VCaP (cell line): ENCODE data around the gene ABTB2.

ENCODE experiments used
- H3K27ac ChIP-seq: fragments of 450-650 bp; 2 replicates; pipeline ENCODE4 v1.5.1; 2017
- TF ChIP-seq, protein P1 (sequence below): fragments of 450-650 bp; conservative IDR thresholded peaks from 2 replicates; pipeline ENCODE4 v1.5.1; 2017; ENCODE audit warnings: mild to moderate bottlenecking, moderate library complexity

Gene ABTB2

DNA sequence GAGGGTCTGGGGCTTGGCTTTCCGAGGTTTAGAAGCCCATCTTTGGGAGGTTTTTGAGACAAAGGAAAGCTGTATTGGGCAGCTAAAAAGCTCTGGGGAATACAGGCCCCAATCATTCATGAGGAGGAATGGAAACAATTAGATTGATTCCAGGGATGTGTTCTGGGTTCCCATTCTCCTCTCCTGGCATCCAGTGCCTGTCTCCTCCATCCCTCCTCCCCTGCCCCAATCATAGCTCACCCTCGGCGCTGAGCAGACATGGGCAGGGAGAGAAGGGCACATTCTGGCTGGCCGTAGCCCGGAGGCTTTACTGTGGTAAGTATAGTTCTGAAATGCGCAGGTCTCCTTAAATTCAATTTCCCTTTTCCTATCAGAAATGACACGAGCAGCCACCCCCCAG, 42.4 kb downstream of the ABTB2 start:
- TF ChIP-seq, protein P1, sequence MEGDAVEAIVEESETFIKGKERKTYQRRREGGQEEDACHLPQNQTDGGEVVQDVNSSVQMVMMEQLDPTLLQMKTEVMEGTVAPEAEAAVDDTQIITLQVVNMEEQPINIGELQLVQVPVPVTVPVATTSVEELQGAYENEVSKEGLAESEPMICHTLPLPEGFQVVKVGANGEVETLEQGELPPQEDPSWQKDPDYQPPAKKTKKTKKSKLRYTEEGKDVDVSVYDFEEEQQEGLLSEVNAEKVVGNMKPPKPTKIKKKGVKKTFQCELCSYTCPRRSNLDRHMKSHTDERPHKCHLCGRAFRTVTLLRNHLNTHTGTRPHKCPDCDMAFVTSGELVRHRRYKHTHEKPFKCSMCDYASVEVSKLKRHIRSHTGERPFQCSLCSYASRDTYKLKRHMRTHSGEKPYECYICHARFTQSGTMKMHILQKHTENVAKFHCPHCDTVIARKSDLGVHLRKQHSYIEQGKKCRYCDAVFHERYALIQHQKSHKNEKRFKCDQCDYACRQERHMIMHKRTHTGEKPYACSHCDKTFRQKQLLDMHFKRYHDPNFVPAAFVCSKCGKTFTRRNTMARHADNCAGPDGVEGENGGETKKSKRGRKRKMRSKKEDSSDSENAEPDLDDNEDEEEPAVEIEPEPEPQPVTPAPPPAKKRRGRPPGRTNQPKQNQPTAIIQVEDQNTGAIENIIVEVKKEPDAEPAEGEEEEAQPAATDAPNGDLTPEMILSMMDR: no peak
- no peak overlapping the region for H3K27ac ChIP-seq

DNA sequence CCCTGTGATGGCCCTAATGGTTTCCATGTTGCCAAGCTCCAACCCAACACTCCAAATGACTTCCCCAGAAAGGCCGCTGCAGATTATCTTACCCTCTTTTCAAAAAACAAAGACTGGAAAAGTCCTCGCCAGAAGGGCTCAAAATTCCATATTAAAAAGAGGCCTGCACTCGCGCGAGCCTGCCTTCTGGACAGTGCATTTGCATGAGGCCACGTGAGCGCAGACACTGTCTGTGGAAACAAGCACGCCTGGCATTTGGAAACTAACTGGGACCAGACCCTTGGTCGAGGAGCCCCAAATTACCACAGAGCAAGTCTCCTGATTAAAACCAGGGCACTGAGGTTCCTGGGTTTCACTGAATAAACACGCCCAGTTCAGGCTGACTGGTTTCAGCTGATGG, 42.9 kb downstream of the ABTB2 start:
- TF ChIP-seq, protein P1: no peak
- H3K27ac ChIP-seq: no peak overlapping the region

DNA sequence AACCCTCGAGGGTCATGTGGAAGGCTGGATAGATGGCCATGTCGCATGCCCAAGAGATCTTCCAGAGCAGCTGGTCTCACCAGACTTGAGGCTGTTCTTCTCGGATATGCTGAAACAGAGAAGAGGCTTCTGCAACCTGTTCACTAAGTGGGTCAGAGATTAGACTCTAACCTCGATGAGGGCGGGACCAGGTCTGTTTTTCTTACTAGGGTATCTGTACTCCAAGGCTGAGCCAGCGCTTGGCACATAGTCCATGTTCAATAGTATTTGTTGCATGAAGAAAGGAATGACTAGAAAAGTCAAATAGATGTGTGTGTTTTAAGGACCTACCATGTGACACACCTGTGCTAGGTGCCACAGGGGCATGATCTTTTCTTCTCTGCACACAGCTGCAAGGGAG, 43.6 kb downstream of the ABTB2 start:
- H3K27ac ChIP-seq: no peak overlapping the region
- TF ChIP-seq, protein P1: no peak

DNA sequence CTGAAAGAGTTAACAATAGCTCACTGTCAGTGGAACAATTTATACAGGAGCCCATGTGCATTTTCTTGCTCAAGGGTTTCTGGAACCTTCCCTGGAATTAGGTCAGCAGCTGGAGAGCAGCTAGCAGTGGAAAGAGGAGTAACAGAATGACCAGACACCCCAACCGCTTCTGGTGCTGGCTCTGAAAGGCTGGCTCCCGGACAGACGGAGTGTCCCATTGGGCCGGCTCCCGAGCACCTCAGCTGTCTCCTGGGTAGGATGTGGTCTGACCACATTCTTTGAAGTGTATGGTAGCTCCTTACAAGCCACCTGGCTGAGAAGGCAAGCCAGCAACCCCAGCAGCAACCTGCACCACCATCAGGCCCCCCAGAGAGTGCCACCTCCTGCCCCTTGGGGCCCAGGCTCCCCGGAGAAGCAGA, 44.7 kb downstream of the ABTB2 start:
- H3K27ac ChIP-seq: no peak overlapping the region
- TF ChIP-seq, protein P1: no peak

DNA sequence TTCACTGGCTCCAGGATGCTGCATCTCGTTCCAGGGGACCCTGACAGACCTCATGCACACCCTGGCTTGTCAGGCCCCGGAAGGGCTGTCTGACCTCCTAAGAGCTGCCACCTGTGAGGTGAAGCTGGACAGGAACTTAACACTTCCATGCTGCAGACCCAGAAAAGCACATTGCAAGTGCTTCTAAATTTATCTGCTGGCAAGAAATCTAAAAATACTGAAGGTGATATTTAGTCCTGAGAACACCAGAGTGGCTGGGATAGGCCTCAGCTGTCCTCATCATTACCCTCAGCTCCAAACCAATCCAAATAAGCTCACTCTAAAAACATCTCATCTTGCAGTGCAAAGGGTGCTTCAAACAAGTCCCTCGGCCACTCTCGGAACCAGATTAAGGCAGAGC, 46.7 kb downstream of the ABTB2 start:
- TF ChIP-seq, protein P1: no peak
- no peak overlapping the region for H3K27ac ChIP-seq

DNA sequence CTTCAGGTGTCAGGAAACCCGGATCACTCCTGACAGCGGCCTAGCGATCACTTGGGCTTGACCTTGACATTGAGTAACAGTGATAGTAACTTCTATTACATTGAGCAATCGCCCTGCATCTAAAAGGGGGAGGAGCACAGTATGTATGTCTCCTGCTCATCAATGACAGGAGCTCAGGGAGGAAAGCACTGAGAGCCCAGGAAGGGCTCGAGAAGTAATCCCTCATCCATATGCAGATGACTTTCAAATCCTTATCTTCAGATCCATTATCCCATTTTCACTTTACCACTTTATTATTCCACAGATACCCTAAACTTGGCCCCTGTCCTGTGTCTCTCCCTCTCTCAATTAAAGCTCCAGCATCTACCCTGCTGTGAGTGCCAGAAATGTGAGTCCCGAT, 47.8 kb downstream of the ABTB2 start:
- H3K27ac ChIP-seq: no peak overlapping the region
- TF ChIP-seq, protein P1: no peak

DNA sequence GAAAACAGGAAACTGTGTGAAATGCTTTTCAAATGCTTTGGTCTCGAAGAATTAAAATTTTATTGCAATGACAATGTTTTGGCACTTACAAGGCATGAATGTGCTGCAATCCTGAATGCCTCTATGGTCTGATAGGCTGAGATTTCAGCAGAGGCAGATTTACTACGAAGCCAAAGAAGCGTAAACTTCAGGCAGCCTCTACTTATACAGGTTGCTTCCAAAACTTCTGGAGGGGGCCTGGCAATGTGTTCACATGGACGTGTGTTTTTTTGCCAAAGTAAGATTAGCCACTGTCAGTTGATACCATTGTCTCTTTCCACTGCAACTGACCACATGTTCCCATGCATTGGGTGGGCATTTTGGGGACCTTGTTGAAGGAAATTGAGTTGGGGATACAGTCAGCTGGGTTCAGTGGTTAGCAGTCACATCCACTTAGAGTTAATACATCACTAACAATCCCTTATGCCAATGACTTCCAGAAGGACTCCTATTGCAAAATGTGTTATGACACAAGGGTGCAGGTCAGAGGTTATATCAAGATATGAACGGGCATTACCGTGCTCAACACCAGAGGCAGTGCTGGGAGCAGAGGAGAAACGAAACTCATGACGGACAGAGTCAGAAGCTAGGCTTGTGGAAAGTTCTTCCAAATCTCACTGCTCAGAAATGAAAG, 48.8 kb downstream of the ABTB2 start:
- no peak overlapping the region for H3K27ac ChIP-seq
- TF ChIP-seq, protein P1: no peak
